ENCODE data around the gene ATP2A3.
"Not testable (repeated sequence)": the region's sequence is repeated elsewhere in the genome, so short reads cannot be mapped to it uniquely, and the experiment has no call there.

Gene ATP2A3

DNA sequence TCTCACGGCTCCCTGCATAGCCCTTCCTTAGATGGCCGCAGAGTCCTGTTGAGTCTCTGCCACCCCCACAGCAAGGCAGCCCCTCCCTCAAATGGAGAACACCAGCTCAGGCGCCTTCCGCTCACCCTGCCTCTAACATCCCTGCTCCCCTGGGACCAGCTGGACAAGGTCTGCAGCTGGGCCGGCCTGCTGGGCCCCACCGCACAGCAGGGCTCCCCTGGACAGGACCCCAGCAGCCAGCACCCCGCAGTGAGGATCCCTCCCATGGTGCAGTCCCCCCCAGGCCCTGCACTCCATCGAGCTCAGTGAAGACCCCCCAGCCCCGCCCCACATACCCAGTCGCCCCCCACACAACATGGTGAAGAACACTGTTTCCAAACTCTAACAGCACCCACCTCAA, 10.2 kb downstream of the ATP2A3 start:
- DNase-seq: no peak

DNA sequence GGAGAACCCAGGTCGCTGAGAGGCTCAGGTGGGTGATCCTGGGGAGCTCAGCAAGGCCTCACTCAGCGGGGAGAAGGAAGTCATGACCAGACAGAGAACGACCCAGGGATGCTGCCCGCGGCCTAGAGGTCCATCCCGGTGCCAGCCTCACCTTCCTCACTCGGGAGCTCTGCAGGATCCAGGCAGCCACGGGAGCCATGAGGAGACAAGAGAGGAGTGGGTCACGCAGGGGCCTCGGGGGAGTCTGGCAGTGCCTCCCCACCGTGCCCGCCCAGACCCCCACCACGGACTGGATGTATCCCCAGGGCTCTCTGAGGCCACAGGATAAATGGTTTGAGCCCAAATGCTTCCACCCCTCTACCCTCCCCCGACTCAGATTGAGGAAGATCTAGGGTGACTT, 10.7 kb downstream of the ATP2A3 start:
- DNase-seq: no peak

DNA sequence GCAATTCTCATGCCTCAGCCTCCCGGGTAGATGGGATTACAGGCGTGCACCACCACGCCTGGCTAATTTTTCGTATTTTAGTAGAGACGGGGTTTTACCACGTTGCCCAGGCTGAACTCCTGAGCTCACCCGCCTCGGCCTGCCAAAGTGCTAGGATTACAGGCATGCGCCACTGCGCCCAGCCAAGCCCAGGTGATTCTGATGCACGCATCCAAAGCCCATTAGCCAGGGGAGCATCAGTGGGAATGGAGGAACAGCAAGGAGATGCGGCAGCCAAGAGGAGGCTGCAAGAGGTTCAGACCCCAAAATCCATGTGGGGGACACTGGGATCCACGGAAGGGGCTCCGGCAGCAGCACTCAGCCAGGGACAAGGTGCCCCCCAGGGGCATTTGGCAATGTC, 12.1 kb downstream of the ATP2A3 start:
- DNase-seq: no peak

DNA sequence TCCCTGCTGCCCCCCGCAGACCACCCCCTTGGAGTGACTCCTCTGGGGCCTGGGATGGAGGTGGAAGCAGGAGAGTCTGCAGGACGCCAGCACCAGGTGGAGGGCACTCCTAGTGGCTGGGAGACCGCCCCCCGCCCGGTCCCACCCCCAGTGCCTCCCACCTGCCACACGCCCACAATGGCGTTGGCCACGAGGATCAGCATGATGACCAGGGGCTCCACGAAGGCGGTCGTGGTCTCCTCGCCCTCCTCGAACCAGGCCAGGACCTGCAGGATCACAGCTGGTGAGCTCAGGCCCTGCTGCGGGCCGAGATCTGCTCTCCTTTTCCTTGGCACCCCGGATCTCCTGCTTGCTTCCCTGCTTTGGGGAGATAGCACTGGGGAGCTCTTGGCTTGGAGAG, 12.8 kb downstream of the ATP2A3 start:
- DNase-seq: no peak

DNA sequence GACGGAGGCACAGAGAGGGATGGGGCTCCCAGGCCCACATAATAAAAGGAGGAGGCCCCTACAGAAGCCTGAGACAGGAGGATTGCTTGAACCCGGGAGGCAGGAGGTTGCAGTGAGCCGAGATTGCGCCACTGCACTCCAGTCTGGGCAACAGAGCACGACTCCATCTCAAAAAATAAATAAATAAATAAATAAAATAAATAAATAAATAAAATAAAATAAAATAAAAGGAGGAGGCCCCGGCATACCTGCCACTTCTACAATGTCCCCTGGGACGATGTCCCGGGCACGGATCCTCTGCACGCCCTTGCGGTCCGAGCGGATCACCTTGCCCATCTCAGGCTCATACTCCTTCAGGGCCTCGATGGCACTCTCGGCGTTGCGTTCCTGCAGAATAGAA, 13.2 kb downstream of the ATP2A3 start:
- DNase-seq: no peak

DNA sequence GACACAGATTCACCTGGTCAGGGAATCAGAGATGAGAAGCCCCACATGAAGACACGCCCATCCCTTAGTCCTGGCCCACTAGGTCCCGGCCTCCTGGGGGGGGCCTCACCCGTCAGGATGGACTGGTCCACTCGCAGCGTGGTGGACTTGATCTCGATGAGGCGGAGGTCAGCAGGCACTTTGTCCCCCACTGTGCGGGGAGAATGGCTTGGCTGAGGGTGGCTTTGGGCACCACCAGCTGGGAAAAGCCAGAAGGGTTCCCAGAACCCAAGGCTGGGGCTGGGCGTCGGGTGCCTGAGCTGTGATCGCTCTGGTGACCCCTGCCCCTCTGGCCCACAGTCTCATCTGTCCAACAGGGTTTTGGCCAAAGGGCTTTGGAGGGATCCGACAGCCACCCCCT, 13.7 kb downstream of the ATP2A3 start:
- no peak for DNase-seq

DNA sequence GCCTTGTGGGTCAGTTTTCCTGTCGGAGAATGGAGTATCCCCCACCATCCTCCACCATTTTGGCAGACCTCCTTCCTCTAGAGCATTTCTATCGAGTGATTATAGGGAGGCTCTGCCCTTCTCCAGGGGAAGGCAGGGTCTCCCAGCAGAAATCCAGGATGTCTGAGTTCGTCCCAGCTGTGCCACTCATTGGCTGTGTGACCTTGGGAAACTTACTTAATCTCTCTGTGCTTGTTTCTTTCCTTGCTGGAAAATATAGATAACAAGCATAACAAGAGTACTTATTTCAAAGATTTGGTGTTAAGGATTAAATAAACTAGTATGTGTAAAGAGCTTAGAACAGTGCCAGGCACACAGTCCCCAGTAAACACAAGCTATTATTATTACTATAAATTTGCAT, 14.8 kb downstream of the ATP2A3 start:
- DNase-seq: no peak

DNA sequence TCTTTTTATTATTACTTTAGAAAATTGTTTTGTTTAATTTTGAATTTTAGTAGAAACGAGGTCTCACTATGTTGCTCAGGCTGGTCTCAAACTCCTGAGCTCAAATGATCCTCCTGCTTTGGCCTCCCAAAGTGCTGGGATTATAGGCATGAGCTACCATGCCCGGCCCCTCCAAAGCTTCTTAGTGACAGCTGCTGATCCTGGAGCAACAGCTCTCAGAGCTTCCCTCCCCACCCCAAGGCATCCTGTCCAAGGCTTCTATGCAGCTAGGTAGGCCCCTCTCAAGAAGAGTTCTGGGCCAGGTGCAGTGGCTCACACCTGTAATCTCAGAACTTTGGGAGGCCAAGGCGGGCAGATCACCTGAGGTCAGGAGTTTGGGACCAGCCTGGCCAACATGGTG, 15.7 kb downstream of the ATP2A3 start:
- not testable (repeated sequence) for DNase-seq

DNA sequence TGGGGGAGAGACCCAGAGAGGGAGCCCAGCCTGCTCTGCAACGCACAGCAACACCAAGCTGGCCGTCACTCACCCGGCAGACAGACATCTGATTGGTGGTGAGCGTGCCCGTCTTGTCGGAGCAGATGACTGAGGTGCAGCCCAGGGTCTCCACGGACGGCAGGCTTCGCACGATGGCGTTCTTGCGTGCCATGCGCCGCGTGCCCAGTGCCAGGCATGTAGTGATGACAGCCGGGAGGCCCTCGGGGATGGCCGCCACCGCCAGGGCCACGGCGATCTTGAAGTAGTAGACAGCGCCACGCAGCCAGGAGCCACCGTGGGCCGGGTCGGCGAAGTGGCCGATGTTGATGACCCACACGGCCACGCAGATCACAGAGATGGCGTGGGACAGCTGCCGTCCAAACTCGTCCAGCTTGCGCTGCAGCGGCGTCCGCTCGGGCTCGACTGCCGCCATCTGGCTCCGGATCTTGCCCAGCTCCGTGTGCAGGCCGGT, 16.9 kb downstream of the ATP2A3 start:
- no peak for DNase-seq

DNA sequence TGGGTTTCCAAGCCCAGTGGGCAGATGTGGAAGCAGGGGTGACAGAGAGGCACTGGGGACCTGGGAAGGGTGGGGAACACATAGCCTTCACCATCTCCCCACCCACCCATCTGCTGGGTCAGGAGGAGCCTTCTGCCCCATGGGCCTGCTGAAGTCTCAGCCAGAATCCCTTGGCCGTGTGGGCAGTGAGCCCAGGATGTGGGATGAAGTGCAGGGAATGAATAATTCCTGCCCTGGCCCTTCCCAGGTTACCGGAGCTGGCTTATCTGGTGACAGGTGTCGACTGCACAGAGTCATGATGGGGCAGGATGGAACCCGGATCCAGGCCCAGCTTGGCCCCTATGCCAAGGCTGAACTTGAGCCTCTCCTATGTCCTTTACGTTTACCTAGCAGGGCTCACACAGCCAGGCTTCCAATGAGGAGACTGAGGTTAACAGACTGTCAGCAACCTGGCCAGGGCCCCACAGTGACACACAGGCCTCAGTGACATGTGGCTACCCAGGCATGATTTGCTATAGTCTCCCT, 17.5 kb downstream of the ATP2A3 start:
- DNase-seq: no peak

DNA sequence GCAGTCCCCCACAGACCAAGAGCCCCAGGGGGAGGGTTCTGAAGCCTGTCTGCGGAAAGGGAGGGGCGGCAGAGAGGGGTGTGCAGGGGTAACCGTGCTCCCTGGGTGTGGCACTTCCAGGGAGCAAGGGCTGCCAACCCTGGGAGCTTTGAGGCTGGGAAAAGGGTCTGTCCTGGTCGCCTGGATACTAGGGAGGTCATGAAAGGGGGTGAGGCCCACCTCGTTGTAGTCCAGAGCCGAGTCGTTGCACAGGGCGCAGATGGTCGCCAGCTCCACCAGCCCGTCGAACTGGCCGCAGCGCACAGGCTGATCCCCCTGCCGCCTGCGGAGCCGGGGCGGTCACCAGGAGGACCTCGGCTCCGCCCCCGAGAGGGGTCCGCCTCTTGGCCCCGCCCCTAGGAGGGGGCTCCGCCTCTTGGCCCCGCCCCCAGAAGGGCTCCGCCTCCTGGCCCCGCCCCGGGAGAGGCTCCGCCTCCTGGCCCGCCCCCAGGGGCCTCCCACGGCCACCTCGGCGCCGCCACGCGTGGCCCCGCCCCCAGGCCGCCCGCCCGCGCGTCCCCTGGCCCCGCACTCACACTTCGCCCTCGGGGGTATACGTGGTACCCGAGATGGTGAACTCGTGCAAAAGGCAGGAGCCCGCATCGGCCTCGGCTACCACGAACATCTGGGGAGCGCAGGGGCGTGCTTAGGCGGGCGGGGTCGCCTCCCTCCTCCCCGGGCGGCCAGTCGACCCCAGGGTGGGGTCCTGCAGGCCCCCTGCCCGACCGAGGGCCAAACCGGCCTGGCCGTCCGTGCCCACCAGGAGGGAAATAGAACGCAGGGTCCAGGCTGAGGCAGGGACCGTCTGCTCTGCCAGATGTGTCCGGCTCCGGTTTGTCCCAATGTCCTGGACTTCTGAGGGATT, 19.5 kb downstream of the ATP2A3 start:
- no peak for DNase-seq

DNA sequence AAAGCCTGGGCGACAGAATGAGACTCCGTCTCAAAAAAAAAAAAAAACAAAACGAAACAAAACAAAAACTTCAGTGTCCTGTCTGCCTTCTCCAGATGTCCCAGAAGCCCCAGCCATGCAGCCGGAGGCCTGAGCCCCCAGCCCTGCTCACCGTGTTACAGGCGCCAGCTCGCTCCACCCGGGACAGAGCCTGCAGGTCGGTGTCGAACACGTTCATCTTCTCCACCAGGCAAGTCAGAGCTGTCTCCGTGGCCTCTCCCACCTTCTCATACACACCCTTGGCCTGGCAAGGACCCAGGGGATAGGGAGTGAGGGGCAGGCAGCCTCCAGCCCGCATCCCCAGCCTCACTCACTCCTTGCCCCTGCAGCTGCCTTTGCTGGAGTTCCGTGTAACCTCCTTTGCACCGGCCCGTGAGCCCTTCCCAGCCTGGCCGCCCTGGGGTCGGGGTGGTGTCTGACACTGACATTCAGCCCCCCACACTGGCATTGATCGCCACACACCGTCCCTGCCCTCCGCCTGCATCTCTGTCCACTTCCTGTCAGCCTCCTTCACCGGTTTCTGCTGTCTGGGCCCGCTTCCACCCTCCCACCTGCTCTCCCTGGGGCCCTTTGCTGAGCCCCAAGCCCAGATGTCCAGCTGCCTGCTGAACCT, 20.9 kb downstream of the ATP2A3 start:
- DNase-seq: no peak

DNA sequence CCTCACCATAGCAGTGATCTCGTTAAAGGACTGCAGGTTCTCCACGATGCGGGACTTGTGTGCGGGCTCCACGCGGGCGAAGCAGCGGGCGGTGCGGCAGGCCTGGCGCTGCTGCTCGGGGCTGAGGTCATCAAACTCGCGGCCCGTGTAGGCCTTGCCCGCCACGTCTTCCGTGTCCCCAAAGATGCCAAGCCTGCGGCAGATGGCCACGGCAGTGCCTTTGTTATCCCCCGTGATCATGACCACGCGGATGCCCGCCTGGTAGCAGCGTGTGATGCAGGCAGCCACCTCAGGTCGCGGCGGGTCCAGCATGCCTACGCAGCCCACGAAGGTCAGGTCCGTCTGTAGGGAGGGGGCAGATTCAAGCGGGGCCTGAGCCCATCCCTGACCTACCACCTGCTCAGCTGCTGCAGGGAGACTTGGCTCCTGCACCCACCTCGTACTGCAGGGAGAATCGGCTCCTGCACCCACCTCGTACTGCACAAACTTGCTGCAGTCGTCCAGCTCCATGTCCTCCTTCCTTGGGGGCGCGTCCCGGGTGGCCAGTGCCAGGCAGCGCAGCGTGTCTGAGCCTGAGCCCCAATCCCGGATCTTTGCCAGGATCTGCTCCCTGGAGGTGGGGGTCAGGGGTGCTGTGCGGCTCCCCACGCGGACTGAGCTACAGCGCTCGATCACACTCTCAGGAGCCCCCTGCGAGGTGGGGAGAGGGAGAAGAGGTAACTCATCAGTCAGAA, 23.1 kb downstream of the ATP2A3 start:
- DNase-seq: no peak

DNA sequence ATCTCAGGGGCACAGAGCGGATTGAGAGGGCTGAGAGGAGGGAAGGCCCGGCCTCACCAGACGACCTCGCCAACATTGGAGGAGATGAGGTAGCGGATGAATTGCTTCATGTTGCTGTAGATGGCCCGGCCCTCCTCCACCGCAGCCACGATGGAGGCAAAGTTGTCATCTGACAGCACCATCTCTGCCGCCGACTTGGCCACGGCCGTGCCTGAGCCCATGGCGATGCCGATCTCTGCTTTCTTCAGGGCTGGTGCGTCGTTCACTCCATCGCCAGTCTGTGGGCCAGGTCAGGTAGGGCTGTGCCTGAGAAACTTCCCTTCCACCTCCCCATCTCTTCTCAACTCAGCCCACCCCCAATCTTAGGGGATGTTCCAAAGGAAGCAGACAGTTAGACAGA, 26.9 kb downstream of the ATP2A3 start:
- no peak for DNase-seq

DNA sequence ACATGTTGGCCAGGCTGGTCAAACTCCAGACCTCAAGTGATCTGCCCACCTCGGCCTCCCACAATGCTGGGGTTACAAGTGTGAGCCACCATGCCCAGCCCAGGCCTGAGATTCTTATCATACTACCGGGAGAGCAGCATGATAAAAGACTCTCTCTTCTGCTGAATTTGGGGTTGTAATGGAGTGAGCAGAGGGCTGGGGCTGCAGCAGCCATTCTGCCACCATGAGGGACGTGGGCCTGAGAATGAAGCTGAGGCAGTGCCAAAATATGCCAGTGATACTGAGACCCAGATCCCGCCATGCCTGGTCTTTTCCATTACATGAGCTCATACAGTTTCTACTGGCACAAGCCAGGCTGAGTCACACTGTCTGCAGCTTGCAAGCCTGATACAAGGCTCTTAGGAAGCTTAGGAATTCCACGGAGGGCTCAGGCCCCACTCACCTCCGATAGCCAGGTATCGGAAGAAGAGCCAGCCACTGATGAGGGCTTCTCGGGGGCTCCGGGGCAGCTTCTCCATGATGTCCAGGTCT, 28.3 kb downstream of the ATP2A3 start:
- no peak for DNase-seq

DNA sequence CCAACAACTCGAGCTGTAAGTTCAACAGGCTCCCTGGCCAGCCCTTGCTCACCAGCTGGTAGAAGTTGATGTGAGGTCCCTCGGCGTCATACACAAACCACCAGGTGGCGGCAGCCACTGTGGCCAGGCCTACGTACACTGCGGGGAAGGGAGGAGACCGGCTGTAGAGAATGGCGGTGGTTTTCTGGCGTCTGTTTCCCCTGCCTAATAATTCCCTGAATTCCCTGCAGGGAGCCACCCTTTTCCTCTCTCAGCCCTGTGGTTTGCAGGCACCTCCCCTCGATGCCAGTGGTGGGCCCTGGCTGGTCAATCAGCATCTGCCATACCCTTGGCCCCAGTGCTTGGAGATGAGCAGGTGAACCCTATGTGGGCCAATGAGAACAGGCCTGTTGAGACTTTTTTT, 29.1 kb downstream of the ATP2A3 start:
- peak; percentile 95 for DNase-seq

DNA sequence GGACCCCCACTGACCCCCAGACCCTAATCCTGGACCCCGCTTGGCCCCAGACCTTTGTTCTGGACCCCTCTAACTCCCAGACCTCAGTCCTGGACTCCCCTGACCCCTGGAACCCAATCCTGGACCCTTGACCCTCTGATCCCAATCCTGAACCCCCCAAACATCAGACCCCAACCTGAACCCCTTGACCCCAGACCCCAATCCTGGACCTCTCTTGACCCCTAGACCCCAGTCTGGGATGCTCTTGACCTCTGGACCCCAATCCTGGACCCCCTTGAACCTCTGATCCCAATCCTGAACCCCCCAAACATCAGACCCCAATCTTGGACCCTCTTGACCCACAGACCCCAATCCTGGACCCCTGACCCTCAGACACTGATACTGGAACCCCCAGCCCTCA, 34.5 kb downstream of the ATP2A3 start:
- no peak for DNase-seq

DNA sequence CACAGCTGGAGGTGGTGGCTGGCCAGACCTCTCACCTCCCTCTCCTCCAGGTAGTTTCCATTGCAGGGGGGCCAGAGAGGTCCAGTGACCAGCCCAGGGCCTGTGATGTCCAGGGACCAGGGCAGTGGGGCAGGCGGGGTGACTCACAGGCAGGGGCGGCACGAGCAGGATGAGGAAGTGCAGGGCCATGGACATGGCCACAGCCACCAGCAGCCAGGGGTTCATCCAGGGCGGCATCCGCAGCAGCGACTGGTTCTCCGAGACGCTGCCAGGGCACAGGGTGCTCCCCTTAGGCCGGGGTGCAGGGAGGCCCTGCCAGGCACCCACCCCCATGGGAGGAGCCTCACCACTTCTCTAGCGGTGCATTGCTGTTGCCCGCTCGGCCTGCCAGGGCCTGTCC, 35.1 kb downstream of the ATP2A3 start:
- DNase-seq: no peak

DNA sequence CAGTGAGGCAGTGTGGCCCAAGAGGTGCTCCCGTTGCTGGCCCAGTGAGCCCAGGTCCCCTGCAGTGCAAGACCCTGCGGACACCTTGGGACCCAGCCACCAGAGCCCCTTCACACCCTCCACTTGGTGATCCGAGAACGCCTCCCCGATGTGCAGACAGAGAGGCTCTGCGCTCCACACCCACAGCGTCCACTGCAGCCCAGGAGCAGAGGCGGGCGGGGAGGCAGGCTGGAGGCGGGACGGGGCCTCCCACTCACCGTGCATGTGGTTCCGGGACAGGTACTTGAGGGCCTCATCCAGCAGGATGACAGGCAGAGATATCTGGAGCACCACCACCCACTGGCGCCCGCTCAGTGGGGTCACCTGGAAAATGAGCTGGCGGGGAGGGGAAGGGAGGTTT, 35.8 kb downstream of the ATP2A3 start:
- DNase-seq: no peak

DNA sequence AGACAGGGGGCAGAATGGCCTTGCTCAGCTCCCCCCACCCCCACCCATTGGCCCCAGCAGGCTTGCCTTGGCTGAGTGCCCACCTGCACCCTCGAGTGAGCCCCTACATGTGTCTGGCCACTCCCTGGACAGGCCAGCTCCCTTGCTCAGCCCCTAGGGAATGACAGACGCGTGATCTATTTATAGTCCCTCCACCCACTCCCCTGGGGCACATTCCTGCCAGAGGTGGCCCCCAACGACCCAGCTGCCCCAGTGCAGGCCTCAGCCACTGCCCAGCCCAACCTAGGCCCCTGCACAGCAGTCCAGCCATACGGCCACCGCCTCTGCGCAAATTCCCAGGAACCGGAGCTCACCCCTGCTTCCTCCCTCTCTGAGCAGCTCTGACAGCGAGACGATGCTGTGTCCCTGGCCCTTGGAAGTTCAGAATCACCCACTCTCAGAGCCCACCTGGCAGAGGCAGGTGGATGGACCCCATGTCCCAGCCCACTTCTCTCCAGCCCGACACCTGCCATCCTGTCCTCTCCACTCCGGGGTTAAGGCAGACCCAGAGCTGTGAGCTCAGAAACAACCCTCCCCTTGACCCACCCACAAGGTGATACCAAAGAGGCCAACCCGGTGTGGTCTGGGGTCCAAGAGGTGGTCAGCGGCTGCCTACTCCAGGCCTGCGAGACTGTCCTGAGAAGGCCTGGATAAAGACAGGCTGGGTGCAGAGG, 36.5 kb downstream of the ATP2A3 start:
- DNase-seq: no peak

DNA sequence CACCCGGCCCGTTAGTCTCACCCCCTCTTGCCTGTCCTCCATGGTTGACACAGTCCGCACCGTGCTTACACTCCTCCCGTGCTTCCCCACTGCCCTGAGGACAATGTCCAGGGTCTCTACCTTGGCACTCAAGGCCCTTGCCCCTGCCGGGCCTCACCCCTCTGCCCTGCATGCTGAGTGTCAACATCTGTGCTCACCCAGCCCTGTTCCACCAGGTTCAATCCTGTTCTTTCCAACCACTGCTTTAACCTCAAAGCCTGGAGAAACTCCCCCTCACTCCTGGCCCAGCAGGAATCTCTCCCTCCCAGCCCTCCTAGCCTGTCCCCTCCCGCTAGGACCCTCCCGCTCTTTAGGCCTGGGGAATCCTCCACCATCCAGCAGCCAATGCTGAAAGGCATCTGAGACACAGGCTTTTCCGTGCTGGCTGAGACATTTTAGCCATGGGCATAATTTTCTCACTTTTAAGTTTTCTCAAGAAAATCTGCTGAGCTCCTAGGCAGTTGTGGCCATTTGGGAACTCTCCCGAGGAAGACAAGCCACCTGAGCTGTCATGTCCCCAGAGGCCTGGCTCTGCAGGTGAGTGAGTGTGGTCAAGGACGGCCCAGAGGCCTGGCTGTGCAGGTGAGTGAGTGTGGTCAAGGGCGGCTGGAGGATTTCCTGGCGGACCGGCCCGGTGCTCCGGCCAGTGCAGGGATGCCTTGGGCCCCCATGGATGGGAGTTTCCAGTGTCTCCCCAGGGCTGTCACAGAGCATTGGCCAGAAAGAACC, 37.2 kb downstream of the ATP2A3 start:
- DNase-seq: no peak
